ENCODE data around the gene CSPG4. TPM values are rescaled to one million over a fixed set of nuclear protein-coding genes. Genes with fewer than 3 reads are reported as not detected.

The CSPG4 gene
- total and polyA plus RNA-seq, 2 donors (not counting 3 experiments of a cell fraction or from before 2014, with no cell fraction given), result not detected

DNA sequence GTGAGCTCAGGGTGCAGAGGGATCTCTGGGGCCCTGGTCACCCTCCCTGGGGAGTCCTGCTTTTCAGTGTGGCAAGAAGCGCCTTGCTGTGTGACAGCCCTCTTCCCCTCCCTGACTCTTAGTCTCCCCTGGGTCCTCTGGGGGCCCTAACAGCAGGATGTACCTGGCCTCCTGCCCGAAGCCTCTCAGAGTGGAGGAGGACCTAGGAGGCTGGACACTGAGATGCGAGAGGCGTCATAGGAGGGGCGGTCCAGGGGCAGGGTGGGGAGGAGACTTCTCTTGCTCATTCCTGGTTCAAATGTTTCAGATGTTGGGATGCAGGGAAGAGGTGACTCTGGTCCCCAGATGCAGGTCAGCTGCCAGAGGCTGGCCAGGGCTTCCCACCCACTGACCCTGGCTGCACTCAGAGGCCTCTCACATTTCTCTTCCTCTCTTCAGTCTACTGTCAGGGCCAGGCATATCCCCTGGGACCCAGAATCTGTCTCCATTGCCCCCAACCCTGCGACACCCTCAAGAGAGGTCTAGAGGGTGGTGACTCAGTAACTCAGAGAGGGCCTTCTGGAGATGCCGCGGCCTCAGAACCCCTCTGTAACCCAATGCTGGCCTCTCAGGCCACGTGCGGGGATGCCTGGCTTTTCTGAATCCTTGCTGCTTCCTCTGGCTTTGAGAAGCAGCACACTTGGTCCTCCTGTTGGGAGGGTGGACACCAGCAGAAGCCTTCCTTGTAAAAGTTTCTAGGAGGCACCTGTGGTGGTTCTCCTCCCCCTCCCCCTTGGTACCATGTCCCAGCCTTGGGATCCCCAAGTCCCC, 39.0 kb downstream of the CSPG4 start:
- Histone ChIP-seq H3K4me2 (ENCODE audit: insufficient read depth, low read length) (no peak overlapping the region), H3K9me1 (replicated peaks; ENCODE audit: control insufficient read depth, extremely low read depth, insufficient read depth, low read length) (no peaks in the 10 kb centered on the region), H3K27ac (ENCODE audit: insufficient read depth, low read depth, low read length) (no peak overlapping the region), H2AFZ (ENCODE audit: low read depth, low read length) (no peak overlapping the region), H3K9me3 (replicated peaks; ENCODE audit: control insufficient read depth, insufficient read depth, low read length) (no peaks in the 10 kb centered on the region), H3K4me3 (replicated peaks in 1 of 3; ENCODE audit: insufficient read depth in 1 of 3, low read depth in 1 of 3, low read length in 3 of 3) (no peak overlapping the region), H3K27me3 (ENCODE audit: control insufficient read depth in 2 of 2, insufficient read depth in 2 of 2, low read length in 2 of 2) (peaks cover 0 to 5% of the 10 kb centered on the region in 2 experiments), H4K20me1 (replicated peaks; ENCODE audit: control insufficient read depth, extremely low read depth, insufficient read depth, low read length) (no peaks in the 10 kb centered on the region), H3K4me1 (ENCODE audit: control insufficient read depth, extremely low read depth, insufficient read depth, low read length) (no peaks in the 10 kb centered on the region), H3K9ac (replicated peaks; ENCODE audit: extremely low read depth, insufficient read depth, low read length) (no peak overlapping the region), H3K36me3 (ENCODE audit: control insufficient read depth in 2 of 2, extremely low read depth in 1 of 2, insufficient read depth in 2 of 2, low read length in 2 of 2) (no peaks in the 10 kb centered on the region), H3K79me2 (ENCODE audit: control insufficient read depth, insufficient read depth, low read length) (no peaks in the 10 kb centered on the region)
- FAIRE-seq (no peak), DNase-seq (ENCODE audit: low read depth, low spot score) (no peak)
- dilution Hi-C loops (cut with MboI; ENCODE audit: extremely low pct_ligation_motif_present, low sequenced_read_pairs), result no loop called here
- TF ChIP-seq EZH2 (IDR thresholded peaks at IDR 0.05; ENCODE audit: borderline replicate concordance, low read depth, low read length, severe bottlenecking) (no peak), POLR2A (IDR thresholded peaks at IDR 0.05; ENCODE audit: low read depth, low read length) (no peak), GATA2 (IDR thresholded peaks at IDR 0.05; ENCODE audit: insufficient read depth, insufficient read length, low read depth, low read length) (no peak), JUN (IDR thresholded peaks at IDR 0.05; ENCODE audit: borderline replicate concordance, insufficient read depth, insufficient read length, low read depth) (no peak)
- intact Hi-C loops (cut with micrococcal nuclease), result no loop called here
- ChIA-PET CTCF (interaction anchor here (0.6 to 1.2 kb wide), 5 partner anchors 8 to 48 kb away, joined by 3 to 4 read pairs (median 3); partner anchors contain the start of genes SNUPN and SNX33), POLR2A (no interaction called here)
- no TSS peak for BruUV-seq (replicated peaks)

- Histone ChIP-seq H2AFZ (ENCODE audit: low read depth, low read length) (no peak overlapping the region), H3K9me1 (replicated peaks; ENCODE audit: control insufficient read depth, extremely low read depth, insufficient read depth, low read length) (no peaks in the 10 kb centered on the region), H3K27ac (ENCODE audit: insufficient read depth, low read depth, low read length) (no peak overlapping the region), H3K4me3 (replicated peaks in 1 of 3; ENCODE audit: insufficient read depth in 1 of 3, low read depth in 1 of 3, low read length in 3 of 3) (no peak overlapping the region), H3K9ac (replicated peaks; ENCODE audit: extremely low read depth, insufficient read depth, low read length) (no peak overlapping the region), H4K20me1 (replicated peaks; ENCODE audit: control insufficient read depth, extremely low read depth, insufficient read depth, low read length) (no peaks in the 10 kb centered on the region), H3K9me3 (replicated peaks; ENCODE audit: control insufficient read depth, insufficient read depth, low read length) (no peaks in the 10 kb centered on the region), H3K27me3 (ENCODE audit: control insufficient read depth in 2 of 2, insufficient read depth in 2 of 2, low read length in 2 of 2) (peaks cover 0 to 2% of the 10 kb centered on the region in 2 experiments), H3K4me2 (ENCODE audit: insufficient read depth, low read length) (no peak overlapping the region), H3K79me2 (ENCODE audit: control insufficient read depth, insufficient read depth, low read length) (no peaks in the 10 kb centered on the region), H3K36me3 (ENCODE audit: control insufficient read depth in 2 of 2, extremely low read depth in 1 of 2, insufficient read depth in 2 of 2, low read length in 2 of 2) (no peaks in the 10 kb centered on the region), H3K4me1 (ENCODE audit: control insufficient read depth, extremely low read depth, insufficient read depth, low read length) (no peaks in the 10 kb centered on the region)
- POLR2A ChIA-PET, result no interaction called here
- dilution Hi-C loops (cut with MboI; ENCODE audit: extremely low pct_ligation_motif_present, low sequenced_read_pairs) (no loop called here), intact Hi-C loops (cut with micrococcal nuclease) (no loop called here)
- DNase-seq (ENCODE audit: low read depth, low spot score) (peak; percentile 15), FAIRE-seq (no peak)
- TF ChIP-seq POLR2AphosphoS5 (IDR thresholded peaks at IDR 0.05; ENCODE audit: insufficient read depth, low read depth, low read length) (no peak), GATA2 (IDR thresholded peaks at IDR 0.05; ENCODE audit: insufficient read depth, insufficient read length, low read depth, low read length) (no peak), FOS (IDR thresholded peaks at IDR 0.05; ENCODE audit: borderline replicate concordance, insufficient read depth, low read length) (no peak), CTCF (IDR thresholded peaks at IDR 0.05; ENCODE audit: extremely low read depth in 1 of 2, insufficient read depth in 1 of 2, low read depth in 1 of 2, low read length in 2 of 2) (no peak), JUN (IDR thresholded peaks at IDR 0.05; ENCODE audit: borderline replicate concordance, insufficient read depth, insufficient read length, low read depth) (no peak), EZH2 (IDR thresholded peaks at IDR 0.05; ENCODE audit: borderline replicate concordance, low read depth, low read length, severe bottlenecking) (no peak), POLR2A (IDR thresholded peaks at IDR 0.05; ENCODE audit: low read depth, low read length) (no peak), MYC (IDR thresholded peaks at IDR 0.05; ENCODE audit: low read depth, low read length) (no peak)
- TF ChIP-seq, protein P1, sequence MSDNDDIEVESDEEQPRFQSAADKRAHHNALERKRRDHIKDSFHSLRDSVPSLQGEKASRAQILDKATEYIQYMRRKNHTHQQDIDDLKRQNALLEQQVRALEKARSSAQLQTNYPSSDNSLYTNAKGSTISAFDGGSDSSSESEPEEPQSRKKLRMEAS (IDR thresholded peaks at IDR 0.05; ENCODE audit: insufficient read depth, insufficient read length), result no peak
- CTCF ChIA-PET, result interaction anchor here (0.6 to 2.2 kb wide), 8 partner anchors 9 to 47 kb away, joined by 3 to 8 read pairs (median 3); partner anchors contain the start of genes SNUPN and SNX33
- BruUV-seq (replicated peaks), result no TSS peak
Measured at GRCh38 chr15:75672646-75673425, 39.8 kb downstream of the CSPG4 start.
